Cardiac muscle cell (in vitro differentiated cells and primary cell): Measurements from ENCODE around the gene SBF2. TPM values are rescaled to one million over a fixed set of nuclear protein-coding genes. Genes with fewer than 3 reads are reported as not detected.
A peak's percentile ranks its signal among the peaks of the same experiment; 100 is the strongest.
"Not testable (repeated sequence)": the region's sequence is repeated elsewhere in the genome, so short reads cannot be mapped to it uniquely, and the experiment has no call there.

ENCODE experiments used
- DNase-seq, 2 donors: peaks; one replicate each; pipeline versions ENCODE4 v3.0.0 to v3.0.0-alpha.2; 2010 to 2017; ENCODE audit warnings: low read depth in 1 of 2, low spot score in 1 of 2
- H3K27ac ChIP-seq: fragments of 200-600 bp; sonication (generic); 2 replicates; pipeline ENCODE4 v1.5.1; 2016
- H3K27me3 ChIP-seq: fragments of 200-600 bp; sonication (generic); 2 replicates; pipeline ENCODE4 v1.6.0; 2016; ENCODE audit warnings: control low read depth
- H3K36me3 ChIP-seq: fragments of 200-600 bp; sonication (generic); 2 replicates; pipeline ENCODE4 v1.5.1; 2016; ENCODE audit warnings: control low read depth
- H3K4me1 ChIP-seq: fragments of 200-600 bp; sonication (generic); 2 replicates; pipeline ENCODE4 v1.8.1; 2017; ENCODE audit warnings: low read depth, mild to moderate bottlenecking, mixed run types
- H3K4me3 ChIP-seq: fragments of 200-600 bp; sonication (generic); 2 replicates; pipeline ENCODE4 v1.5.1; 2016; ENCODE audit warnings: mild to moderate bottlenecking
- H3K9me3 ChIP-seq: fragments of 200-600 bp; sonication (generic); 2 replicates; pipeline ENCODE4 v1.5.1; 2017; ENCODE audit warnings: low read depth, mild to moderate bottlenecking, control low read depth
- CTCF ChIP-seq: IDR thresholded peaks from 2 replicates; pipeline ENCODE4 v1.5.1; 2012; ENCODE audit warnings: low read depth, mild to moderate bottlenecking, low read length
- polyA plus RNA-seq: library from polyadenylated mRNA; unstranded; fragments of >200 nt; fragmentation: Nextera tagmentation; extraction: Ambion mirVana; gene quantifications from 2 replicates; pipeline ENCODE4 v1.2.1, GENCODE V29; 2016
- total RNA-seq: library from RNA; depleted of rRNA; stranded (reverse); fragments of >200 nt; gene quantifications from 2 replicates; pipeline ENCODE4 v1.2.3, GENCODE V29; 2016

Gene SBF2
- total and polyA plus RNA-seq, 2 experiments from 2014 or later = 13.3 to 32.3 TPM

- DNase-seq = no peak
- Histone ChIP-seq H3K4me1 (peaks cover 10% of the 10 kb centered on the region), H3K4me3 (no peak overlapping the region), H3K36me3 (no peaks in the 10 kb centered on the region), H3K27ac (no peak overlapping the region), H3K9me3 (no peaks in the 10 kb centered on the region), H3K27me3 (no peaks in the 10 kb centered on the region)
- TF ChIP-seq CTCF = no peak
Observed at GRCh38 chr11:10042699-10043098, 251.3 kb downstream of the SBF2 start.

- H3K27ac ChIP-seq = no peak overlapping the region
- H3K9me3 ChIP-seq = no peaks in the 10 kb centered on the region
- H3K4me1 ChIP-seq = peaks cover 10% of the 10 kb centered on the region
- H3K4me3 ChIP-seq = no peak overlapping the region
- no peaks in the 10 kb centered on the region for H3K36me3 ChIP-seq
- no peak for TF ChIP-seq CTCF
- peak in 1 of 2 donors; percentile 17 for DNase-seq
- H3K27me3 ChIP-seq = no peaks in the 10 kb centered on the region
Observed at GRCh38 chr11:10041748-10042446, 252.1 kb downstream of the SBF2 start.

- Histone ChIP-seq H3K4me3 (no peak overlapping the region), H3K9me3 (no peaks in the 10 kb centered on the region), H3K4me1 (peaks cover 10% of the 10 kb centered on the region), H3K27ac (no peak overlapping the region), H3K36me3 (no peaks in the 10 kb centered on the region), H3K27me3 (no peaks in the 10 kb centered on the region)
- DNase-seq = no peak
- TF ChIP-seq CTCF = no peak
Observed at GRCh38 chr11:10041332-10041731, 252.7 kb downstream of the SBF2 start.

GRCh38 chr11:10038521-10039302, 255.3 kb downstream of the SBF2 start:
- Histone ChIP-seq H3K9me3 (no peaks in the 10 kb centered on the region), H3K36me3 (no peaks in the 10 kb centered on the region)
- DNase-seq = peak in 1 of 2 donors; percentile 64

GRCh38 chr11:10035932-10036331, 258.1 kb downstream of the SBF2 start:
- not testable (repeated sequence) for H3K27me3 ChIP-seq, H3K27ac ChIP-seq, H3K9me3 ChIP-seq, H3K4me3 ChIP-seq, DNase-seq, H3K36me3 ChIP-seq
- peaks cover 18% of the 10 kb centered on the region for H3K4me1 ChIP-seq

More at GRCh38 chr11:10038521-10039302, 255.3 kb downstream of the SBF2 start:
- TF ChIP-seq CTCF = no peak
- Histone ChIP-seq H3K27ac (no peak overlapping the region), H3K27me3 (no peaks in the 10 kb centered on the region), H3K4me1 (peaks cover 10% of the 10 kb centered on the region), H3K4me3 (no peak overlapping the region)

- peak in 1 of 2 donors; percentile 35 for DNase-seq
- Histone ChIP-seq H3K4me1 (peaks cover 22% of the 10 kb centered on the region), H3K27me3 (no peaks in the 10 kb centered on the region), H3K4me3 (no peak overlapping the region), H3K9me3 (no peaks in the 10 kb centered on the region), H3K27ac (no peak overlapping the region), H3K36me3 (no peaks in the 10 kb centered on the region)
- TF ChIP-seq CTCF = no peak
Observed at GRCh38 chr11:10032935-10033334, 261.1 kb downstream of the SBF2 start.
